Central memory CD4-positive, alpha-beta T cell (primary cell): ENCODE results near the gene LDLRAD4.

ENCODE experiments used
- DNase-seq: peaks from one replicate; pipeline ENCODE4 v3.0.0; 2022

LDLRAD4 gene

DNA sequence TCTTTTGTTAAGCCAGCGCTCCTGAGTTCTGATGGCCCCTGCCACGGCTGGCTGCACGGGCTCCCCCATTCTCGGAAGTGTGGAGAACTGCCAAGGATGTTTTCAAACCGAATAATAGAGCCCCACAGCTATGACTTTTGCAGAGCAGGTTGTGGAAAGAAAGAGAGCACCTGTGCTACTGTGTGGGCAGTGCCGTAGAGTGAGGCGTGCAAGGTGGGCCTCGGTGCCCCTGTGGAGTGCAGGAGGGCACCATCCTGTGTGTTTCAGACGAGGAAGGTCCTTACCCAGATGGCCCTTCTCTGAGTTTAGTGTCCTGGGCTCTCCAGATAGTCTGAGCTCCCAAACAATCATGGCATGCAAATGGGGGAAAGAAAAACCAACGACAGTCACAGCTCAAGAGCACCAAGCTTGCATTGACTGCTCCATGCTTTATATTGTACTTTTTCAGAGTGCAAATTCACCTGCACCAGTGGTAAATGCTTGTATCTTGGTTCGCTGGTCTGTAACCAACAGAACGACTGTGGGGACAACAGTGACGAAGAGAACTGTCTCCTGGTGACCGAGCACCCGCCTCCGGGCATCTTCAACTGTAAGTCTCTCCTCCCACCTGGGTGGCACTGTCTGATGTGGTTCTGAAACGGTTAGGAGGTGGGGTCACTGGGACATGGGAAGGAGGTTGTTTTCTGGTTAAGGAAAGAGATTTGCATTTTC is 219.4 kb downstream of the LDLRAD4 start:
- peak; percentile 67 for DNase-seq

DNA sequence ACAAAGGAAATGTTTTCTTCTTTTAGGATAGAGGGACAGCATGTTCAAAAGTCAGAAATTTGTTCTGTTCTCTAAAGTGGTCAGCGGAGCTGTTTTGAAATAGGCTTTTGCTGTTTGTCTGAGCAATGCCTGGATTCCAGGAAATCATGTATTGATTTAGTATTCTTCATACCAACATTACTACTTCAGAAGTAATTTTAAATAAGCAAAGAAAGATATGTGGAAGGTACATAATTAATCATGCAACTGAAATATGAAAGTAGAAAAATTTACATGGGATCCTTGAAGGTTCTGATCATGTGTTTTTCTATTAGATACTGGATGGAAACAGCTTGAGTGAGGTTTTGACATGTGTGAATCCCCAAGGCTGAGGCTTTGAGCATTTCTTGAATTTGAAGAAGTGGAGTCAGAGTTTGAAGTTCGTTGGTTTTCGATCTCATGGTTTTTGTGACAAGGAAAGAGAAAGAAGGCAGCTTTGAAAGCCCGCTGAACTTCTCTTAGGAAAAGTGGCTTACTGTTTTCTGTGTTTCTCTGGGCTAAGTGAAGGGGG is 220.0 kb downstream of the LDLRAD4 start:
- DNase-seq = no peak

DNA sequence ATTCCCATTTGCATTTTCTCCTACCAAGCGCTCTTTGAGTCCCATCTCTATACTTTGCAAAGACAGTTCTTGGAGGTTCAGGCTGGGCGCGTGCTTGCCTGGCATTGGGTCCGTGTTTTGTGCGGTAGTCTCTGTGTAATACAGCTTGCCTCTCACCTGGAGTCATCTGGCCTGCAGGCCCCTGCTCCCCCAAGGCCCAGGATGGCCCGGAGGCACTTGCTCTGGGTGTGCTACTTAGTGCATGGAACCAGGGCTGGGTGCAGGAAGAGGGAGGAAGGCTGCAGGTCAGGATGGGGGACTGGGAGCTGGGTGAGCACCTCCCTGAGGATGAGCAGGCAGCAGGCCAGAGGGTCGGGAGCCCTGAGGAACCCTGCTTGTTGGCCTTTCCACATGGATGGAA is 220.9 kb downstream of the LDLRAD4 start:
- DNase-seq = no peak

DNA sequence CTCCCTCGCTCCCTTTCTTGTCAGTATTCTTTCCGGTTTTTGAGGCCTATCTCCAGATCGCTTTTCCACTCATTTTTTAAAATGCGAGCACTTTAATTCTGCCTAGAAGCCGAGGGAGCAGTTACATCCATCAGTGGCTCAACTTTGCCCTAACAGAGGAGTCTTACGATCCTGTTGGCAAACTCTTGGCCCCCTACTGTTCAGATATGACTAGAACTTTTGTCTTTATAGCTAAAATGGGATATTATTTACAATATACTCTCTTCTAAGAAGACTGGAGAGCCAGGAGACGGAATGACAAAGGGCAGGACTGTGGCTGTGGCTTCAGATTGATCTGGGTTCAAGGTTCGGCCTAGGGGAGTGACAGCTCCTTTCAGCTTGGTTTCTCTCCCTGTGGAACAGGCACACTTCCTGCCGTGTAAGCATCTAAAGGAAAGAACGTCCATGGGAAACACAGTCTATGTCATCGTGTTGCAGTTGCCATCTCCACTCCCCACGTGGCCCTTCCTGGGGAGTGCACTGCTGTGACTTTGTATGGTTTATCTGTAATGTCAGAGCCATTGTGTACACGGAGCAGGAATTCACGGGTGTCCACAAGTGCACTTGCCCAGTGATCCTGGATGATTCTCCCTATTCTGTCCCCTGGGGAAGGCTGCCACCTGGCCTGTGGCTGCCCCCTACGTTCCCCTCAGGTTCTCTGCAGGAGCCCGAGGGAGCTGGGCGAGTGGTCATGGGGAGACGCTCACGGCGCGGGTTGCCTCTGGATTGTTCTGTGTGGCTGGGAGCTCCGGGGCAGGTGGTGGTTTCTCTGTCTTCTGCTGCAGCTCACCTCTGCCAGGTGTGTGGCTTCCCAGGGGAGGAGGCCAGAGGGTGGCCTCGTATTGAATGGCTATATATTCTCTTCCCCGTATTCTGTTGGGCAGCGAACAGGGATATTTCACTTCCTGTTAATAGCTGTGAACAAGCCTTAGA is 222.0 kb downstream of the LDLRAD4 start:
- no peak for DNase-seq

DNA sequence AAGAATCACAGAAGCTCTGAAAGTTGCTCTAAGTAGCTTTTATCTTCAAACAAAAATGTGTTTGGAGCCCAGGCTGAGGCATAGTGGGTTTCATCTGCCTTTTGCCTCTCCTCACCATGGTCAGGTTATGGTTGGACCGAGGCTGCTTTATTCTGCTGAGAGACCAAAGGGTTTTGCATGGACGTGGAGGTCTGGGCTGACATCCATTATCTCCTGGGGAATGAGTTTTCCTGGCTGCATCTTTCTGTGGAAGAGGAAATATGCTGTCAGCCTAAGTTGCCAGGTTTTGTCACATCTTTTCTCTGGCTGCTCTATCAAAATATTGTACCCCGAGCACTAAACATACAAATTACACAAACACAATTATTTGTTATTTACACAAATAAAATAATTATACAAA is 223.2 kb downstream of the LDLRAD4 start:
- no peak for DNase-seq

DNA sequence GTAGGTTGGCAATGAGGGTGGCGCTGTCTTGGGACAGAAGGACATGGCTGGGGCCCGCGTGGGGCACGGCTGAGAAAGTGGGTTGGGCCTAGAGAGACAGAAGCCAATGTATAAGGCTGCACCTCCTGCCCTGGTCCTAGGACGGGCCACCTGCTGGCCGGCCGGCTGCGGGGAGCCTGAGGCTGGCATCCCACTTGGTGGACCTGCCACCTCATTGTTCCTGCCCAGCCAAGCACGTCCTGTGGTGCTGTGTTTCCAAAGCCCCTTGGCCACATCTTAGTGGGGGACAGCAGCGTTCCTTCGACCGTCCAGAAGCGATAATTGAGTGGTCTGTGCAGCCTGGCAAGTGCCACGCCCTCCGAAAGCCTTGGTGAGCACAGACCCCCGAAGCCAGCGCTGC is 223.9 kb downstream of the LDLRAD4 start:
- DNase-seq = no peak

DNA sequence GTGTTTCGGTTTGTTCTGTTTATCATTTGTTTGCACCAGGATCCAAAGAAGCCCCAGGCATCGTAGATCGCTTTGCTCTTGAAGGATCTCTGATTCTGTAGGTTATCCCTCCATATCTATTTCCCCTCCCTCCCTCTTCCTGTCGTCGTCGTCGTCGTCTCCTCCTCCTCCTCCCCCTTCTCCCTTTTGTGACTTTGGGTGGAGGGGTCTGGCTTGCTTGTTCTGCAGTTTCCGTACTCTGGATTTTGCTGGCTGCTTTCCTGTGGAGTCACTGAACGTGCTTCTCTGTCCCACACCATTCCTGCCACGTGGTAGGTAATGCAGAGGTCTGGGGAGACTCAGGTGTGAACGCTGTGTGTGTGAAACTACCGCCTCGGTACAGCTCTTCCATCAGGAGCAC is 225.0 kb downstream of the LDLRAD4 start:
- no peak for DNase-seq

DNA sequence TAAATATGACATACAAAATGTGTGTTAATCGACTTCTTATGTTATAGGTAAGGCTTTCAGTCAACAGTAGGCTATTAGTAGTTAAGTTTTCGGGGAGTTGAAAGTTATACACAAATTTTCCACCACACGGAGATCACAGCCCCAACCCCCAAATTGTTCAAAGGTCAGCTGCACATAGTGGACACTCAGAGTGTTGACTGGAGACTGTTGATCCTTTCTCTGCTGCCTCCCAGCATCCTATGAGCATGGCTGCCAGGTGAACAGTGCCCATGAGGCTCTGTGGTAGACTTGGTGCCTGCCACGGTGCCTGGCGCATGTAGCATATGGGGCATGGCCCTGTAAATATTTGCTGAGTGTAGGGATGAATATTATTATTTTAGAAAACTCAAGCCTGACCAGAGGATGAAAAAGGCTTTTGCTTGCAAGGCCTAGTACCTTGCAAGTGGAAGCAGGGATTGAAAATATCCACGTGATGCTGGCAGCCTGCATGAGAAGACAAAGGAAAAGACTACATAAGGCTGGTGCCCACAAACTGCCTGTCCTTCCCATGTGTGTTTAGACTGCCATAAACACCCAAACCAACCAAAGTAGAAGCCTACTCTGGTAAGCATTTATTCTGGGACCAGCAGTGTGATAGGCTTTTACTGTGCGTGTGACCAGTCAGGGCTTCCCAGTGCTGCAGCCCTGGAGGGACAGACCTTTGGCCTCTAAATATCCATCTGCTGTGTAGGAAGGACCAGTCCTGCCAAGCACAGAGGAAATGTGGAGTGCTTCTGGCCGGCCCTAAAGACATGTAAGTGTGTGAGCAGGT is 226.1 kb downstream of the LDLRAD4 start:
- no peak for DNase-seq

DNA sequence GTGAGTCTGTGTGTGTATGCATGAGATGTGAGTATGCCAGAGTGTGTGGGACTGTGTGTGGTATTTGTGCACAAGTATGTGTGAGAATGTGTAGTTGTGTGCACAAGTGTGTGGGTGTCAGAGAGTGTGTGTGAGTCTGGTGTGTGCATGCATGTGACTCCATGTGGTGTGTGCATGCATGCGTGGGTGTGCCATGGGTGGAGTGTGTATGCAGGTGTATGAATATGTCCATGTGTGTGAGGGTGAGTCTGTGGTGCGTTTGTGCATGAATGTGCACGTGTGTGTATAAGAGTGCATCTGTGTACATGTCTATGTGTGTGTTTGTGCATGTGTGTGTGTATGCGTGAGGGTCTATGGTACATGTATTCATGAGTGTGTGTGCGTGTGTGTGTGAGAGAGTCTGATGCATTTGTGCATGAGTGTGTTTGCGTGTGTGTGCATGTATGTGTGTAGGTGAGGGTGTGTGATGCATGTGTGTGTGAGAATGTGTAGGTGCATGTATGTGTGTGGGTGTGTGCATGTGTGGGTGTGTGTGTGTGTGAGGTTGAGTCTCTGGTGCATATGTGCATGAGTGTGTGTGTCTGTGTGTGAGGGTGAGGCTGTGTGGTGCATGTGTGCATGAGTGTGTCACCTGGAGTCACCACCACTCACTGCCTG is 226.8 kb downstream of the LDLRAD4 start:
- no peak for DNase-seq

DNA sequence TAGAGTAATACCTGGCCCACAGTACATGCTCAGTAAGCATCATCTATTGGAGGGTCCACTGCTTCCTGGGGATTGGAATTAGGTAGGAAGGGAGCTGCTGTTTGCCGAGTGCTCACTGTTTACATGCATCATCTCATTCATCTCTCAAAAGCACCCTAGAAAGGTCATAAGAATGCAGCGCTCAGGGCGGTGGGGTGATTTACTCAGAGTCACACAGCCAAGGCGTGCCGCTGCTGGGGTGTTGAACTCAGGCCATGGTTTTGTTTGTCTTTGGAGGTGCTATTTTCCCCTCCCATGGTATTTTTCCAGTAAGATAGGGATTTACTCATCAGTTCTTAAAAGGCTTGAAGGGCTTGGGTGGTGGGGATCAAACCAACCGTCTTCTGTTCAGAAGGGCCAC is 227.5 kb downstream of the LDLRAD4 start:
- DNase-seq = no peak

DNA sequence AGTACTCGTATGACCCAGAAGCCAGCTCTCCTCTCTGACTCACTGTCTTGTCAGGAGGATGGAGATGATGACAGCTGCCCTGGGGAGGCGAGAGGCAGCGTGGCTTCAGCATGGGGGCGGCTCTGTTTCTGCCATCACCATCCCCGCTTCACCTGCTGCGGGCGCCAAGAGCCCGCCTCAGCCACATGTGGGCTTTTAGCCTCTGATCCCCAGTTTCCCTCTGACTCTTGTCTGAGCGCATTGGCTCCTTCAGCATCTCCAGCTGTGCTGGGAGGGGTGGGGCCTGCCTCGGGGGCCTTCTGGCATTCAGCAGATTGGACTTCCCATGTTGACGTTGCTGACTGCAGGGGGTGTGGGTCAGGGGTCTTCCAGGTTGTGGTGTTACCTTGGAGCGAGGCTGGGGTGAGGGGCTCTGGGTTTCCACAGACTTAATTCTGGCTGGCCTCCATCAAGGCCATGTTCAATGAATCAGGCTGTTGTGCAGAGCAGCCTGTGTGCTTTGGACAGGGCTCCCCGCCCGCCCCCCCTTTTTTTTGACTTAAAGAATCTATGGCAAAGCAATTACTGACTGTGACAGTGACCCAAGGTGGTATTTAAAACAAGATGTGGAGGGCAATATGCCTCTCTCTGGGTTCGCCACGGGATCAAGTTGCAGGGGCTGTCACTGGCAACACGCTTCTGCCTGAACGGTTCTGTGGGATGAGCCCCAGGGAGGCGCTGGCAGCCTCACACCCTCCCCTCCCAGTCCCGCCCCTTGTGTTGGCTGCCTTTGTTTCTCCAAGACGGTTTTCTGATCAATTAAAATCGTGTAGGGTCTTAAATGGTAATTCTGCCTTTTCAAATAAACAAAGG is 228.3 kb downstream of the LDLRAD4 start:
- no peak for DNase-seq

DNA sequence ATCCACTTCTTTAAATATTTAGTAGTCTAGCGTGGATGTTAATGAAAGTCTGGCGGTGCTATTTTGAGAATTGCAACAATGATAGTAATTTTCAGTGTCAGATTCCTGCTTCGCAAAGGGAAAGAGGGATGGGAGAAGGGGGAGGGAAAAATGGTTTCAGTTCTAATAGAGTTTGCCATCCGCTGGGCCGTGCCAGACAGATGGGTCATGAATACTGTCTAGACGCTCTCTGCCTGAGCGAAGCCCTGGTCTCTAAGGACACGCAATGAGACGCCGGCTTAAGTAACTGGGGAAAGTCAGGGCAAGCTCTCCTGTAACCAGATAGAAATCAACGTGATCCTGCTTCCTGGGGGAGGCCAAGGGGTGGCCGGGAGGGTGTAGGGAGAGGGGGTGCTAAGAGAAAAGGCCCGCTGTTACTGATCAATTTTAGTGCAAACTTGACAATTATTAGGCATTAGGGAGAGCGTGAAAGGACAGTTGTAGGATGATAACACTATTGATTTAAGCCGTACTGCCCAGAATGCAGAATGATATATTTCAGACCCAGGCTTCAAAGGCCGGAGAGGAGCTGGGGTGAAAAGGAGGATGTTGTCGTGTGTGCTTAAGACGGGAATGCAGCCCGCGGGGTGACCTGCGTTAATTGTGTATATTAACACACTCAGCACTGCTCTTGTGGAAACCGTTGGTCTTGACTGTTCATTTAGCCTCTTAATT is 229.2 kb downstream of the LDLRAD4 start:
- no peak for DNase-seq

DNA sequence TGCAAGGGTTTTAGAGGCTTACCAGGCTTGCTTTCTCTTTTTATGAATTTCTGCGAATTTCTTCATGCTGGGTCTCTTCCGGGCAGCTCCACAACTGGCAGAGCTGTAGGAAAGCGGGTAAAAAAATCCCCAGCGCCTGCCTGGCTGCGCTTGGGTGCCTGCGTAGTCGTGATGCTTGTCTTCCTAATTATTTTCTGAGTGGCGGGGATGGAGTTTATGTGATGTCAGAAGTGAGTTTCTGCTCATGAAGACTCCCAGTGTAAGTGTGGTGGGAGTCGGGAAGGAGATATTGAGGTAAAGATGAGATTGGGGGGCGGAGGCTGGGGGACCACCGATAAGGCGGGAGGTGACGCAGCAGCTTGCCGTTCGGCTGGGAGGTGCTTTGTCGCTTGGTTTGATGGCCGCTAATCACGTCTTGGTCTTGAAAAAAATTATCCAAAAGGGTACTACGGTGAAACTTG is 229.8 kb downstream of the LDLRAD4 start:
- DNase-seq = no peak

DNA sequence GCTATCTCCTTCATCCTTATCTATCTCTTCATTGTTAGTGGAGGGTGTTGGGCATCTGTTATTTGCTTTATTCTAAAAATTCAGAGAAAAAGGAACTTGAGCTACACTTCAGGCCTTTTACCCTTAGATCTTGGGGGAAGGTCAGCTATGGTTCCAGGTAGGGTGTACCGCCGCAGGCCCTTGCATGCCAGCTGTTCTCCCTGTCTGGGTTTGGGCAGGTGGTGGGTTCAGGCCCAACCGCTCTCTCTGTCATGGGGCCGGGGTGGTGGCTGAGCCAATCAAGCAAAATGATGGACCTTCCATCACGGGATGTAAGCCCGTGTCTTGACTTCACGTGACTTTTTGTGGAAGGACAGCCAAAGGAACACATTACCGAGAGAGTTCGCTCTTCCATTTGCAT is 231.1 kb downstream of the LDLRAD4 start:
- DNase-seq = no peak

DNA sequence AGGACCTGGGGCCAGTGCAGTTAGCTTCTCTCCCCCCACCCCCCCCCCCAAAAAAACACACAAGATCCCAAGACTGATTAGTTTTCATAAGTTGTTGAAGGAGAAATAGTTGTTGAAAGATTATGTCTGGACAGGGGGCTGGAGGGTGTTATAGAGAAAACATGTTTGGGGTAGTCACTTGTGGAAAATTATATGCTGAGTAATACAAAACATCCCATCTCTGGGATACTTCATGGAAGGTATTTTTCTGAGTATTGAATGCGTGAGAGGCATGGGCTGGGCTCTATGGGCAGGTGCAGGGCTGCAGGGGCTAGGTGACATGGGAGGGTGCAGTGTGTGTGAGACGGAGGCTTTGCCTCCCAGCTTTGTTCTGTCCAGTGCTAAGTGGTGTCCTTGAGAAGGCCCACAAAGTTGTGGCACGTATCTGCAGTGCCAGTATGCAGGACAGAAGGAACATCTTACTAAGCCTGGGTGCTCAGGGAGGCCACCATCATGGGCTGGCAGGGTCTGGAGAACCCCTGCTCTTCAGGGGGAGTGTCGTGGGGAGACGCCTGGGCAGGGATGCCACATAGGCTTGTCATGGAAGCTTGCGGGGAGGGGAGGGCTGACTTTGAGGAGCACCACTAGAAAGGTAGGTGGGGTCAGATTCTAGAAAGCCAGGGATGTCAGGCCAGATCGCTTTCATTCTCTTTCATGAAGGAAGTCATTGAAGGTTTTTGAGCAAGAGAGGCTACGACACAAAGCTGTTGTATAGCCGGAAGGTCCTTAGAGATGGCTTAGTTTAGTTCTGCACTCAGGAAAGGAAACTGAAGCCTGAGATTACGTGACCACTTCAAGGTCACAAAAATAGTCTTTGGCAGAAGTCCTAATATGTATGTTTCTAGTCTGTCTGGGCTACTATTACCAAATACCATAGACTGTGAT is 232.0 kb downstream of the LDLRAD4 start:
- no peak for DNase-seq

DNA sequence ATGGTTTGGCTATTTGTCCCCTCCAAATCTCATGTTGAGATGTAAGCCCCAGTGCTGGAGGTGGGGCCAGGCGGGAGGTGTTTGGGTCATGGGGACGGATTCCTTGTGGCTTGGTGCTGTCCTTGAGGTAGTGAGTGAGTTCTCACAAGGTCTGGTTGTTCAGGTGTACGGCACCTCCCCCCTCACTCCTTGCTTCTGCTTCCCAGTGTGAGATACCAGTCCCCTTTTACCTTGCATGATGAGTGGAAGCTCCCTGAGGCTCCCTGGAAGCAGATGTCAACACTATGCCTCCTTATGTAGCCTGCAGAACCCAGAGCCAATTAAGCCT is 232.6 kb downstream of the LDLRAD4 start:
- no peak for DNase-seq

DNA sequence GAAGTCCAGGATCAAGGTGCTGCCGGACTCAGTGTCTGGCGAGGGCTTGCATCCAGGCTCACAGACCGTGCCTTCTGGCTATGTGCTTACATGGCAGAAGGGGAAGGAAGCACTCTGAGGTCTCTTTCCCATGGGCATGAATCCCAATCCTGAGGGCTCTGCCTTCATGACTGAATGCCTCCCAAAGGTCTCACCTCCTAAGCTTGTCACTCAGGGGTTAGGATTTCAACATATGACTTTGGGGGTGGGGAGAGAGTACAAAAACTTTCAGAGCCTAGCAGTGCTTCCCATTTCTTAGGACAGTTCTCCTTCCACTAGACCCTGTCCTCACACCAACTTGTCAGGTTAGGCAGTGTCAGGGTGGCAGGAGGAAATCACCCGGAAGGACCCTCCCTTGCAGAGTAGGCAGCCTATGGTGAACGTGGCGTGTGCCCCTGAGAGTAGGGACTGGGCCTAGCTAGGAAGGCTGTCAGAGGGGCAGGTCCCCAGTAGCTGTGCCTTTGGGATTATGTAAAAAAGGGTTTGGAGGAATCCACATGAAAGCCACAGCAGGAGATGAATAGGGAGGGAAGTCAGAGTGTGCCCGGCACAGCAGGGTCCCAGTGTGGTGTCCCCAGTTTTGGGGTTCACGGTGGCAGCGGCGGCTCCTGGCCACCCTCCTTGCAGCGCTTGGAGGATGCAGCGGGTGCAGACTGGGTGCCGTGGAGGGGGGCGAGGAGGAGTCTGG is 233.3 kb downstream of the LDLRAD4 start:
- DNase-seq = no peak

DNA sequence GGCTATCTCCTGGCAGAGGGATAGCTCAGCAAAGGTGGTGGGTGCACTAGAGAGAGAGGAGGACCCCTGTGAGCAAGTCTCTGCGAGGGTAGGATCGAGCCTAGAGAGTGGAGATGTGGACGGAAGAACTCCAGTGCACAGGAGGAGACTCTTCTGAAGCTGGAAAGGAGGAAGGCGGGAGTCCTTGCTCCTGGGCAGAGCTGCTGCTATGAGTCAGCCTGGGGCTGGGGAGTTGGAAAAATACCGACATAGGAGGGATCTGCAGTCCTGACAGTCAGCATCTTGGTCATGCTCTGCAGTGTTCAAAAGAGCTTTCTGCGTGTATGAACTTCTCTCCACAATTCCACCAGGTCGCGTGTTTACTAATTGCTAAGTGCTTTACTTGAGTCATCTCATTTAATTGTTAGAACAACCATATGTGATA is 233.8 kb downstream of the LDLRAD4 start:
- DNase-seq = no peak
